K562 (cell line): ENCODE results near the gene ARHGAP26. TPM values are rescaled to one million over a fixed set of nuclear protein-coding genes. Genes with fewer than 3 reads are reported as not detected.
A peak's percentile ranks its signal among the peaks of the same experiment; 100 is the strongest.

ENCODE experiments used
- ATAC-seq: fragments of 200-7000 bp; cut with Tn5 transposase; 3 replicates; pipeline ENCODE4 v1.9.1; 2020; ENCODE audit warnings: moderate library complexity
- BruUV-seq: library from RNA; stranded (reverse); fragments of 400-500 nt; replicated peaks from 2 replicates; lab custom pipeline; 2021; lab: Mats Ljungman, UMichigan
- CTCF ChIA-PET: fragments of 300-600 bp; formaldehyde crosslinking; extraction: SDS; loops from one replicate; lab custom pipeline; 2021; ENCODE audit warnings: low intra/inter-chr PET ratio; lab: Yijun Ruan, JAX
- POLR2A ChIA-PET: fragments of 300-600, 350-650 bp; sonication (Branson Sonifier 250); formaldehyde crosslinking; extraction: SDS; loops from one replicate; lab custom pipeline; 2021; ENCODE audit warnings: antibody characterized with exemption, inconsistent platforms; lab: Yijun Ruan, JAX
- DNase-seq, 4 experiments: peaks; one replicate each; pipeline versions ENCODE4 v3.0.0 to v3.0.0-alpha.2; 2011 to 2018; ENCODE audit warnings: low spot score in 3 of 4, mixed read lengths in 3 of 4; ENCODE audit errors: extremely low read depth in 1 of 4
- FAIRE-seq: peaks from 2 replicates; lab custom pipeline; 2011; peaks lifted over from hg19 to GRCh38; lab: Jason Lieb, UNC
- H2AFZ ChIP-seq: 2 replicates; pipeline ENCODE4 v1.6.0; 2011; ENCODE audit warnings: low read depth, low read length, control low read depth, inconsistent platforms
- H3K27ac ChIP-seq: fragments of 200-600 bp; 3 replicates; pipeline ENCODE4 v1.8.0; 2011; ENCODE audit warnings: low read depth, mild to moderate bottlenecking, control low read depth, inconsistent platforms, low read length, moderate library complexity, mixed read lengths; ENCODE audit errors: extremely low read depth
- H3K27me3 ChIP-seq, 2 experiments: fragments of 300-600 bp in 1 of 2; 2 replicates in 1 of 2; 3 replicates in 1 of 2; pipeline versions ENCODE4 v1.6.0 to v1.8.0; 2011; ENCODE audit warnings: inconsistent platforms in 2 of 2, low read length in 2 of 2, mild to moderate bottlenecking in 1 of 2, mixed read lengths in 1 of 2, moderate library complexity in 1 of 2; ENCODE audit not compliant: control insufficient read depth in 2 of 2, insufficient read depth in 2 of 2
- H3K36me3 ChIP-seq: fragments of 300-600 bp; 3 replicates; pipeline ENCODE4 v1.8.0; 2011; ENCODE audit warnings: mild to moderate bottlenecking, low read length, inconsistent platforms; ENCODE audit not compliant: control insufficient read depth, insufficient read depth
- H3K4me1 ChIP-seq, 2 experiments: fragments of 200-600 bp in 1 of 2; replicated peaks in 1 of 2; 2 replicates in 1 of 2; 3 replicates in 1 of 2; pipeline versions ENCODE4 v1.5.1 to v1.8.0; 2011; ENCODE audit warnings: inconsistent platforms in 2 of 2, low read length in 2 of 2, mild to moderate bottlenecking in 1 of 2, mixed read lengths in 1 of 2, moderate library complexity in 1 of 2; ENCODE audit not compliant: control insufficient read depth in 2 of 2, insufficient read depth in 2 of 2
- H3K4me2 ChIP-seq: 2 replicates; pipeline ENCODE4 v1.6.1; 2011; ENCODE audit warnings: low read length, control low read depth, inconsistent platforms, mixed read lengths; ENCODE audit not compliant: insufficient read depth
- H3K4me3 ChIP-seq: fragments of 200-600 bp; sonication (generic), shearing (Covaris generic); 2 replicates; pipeline ENCODE4 v1.5.1; 2016; ENCODE audit warnings: control low read depth, inconsistent platforms
- H3K79me2 ChIP-seq: fragments of 200-600 bp; 3 replicates; pipeline ENCODE4 v1.8.0; 2011; ENCODE audit warnings: low read length, inconsistent platforms; ENCODE audit not compliant: control insufficient read depth, insufficient read depth
- H3K9ac ChIP-seq, 2 experiments: 2 replicates each; pipeline versions ENCODE4 v1.6.0 to v1.6.1; 2011; ENCODE audit warnings: low read depth in 2 of 2, low read length in 2 of 2, control low read depth in 1 of 2, inconsistent platforms in 1 of 2, mild to moderate bottlenecking in 1 of 2, mixed read lengths in 1 of 2; ENCODE audit not compliant: insufficient read depth in 1 of 2
- H3K9me1 ChIP-seq: one replicate; pipeline ENCODE4 v1.6.0; 2011; ENCODE audit warnings: inconsistent platforms, mild to moderate bottlenecking, low read length, moderate library complexity; ENCODE audit not compliant: control insufficient read depth, insufficient read depth
- H3K9me3 ChIP-seq: replicated peaks from 2 replicates; pipeline ENCODE4 v1.5.1; 2011; ENCODE audit warnings: low read depth, low read length, inconsistent platforms; ENCODE audit not compliant: control insufficient read depth, insufficient read depth
- H4K20me1 ChIP-seq: replicated peaks from 2 replicates; pipeline ENCODE4 v1.6.1; 2011; ENCODE audit warnings: low read length, inconsistent platforms, mixed read lengths; ENCODE audit not compliant: control insufficient read depth, insufficient read depth
- FOXA1 ChIP-seq: fragments of 450-650 bp; IDR thresholded peaks from 2 replicates; pipeline ENCODE4 v1.6.1; 2016; ENCODE audit warnings: mild to moderate bottlenecking, borderline replicate concordance
- FOXJ2 ChIP-seq: fragments of 200-800 bp; sonication (Bioruptor generic); IDR thresholded peaks from 2 replicates; pipeline ENCODE4 v1.6.1; 2016; ENCODE audit warnings: missing genetic modification characterization, missing compliant biosample characterization
- FOXM1 ChIP-seq, 2 experiments: fragments of 450-650 bp in 1 of 2; sonication (generic) in 1 of 2; formaldehyde crosslinking in 1 of 2; IDR thresholded peaks; 2 replicates each; pipeline versions ENCODE4 v1.6.1 to v1.9.0; 2017 to 2022; ENCODE audit warnings: low read depth in 2 of 2, mild to moderate bottlenecking in 2 of 2, missing genetic modification reagents in 1 of 2, moderate library complexity in 1 of 2
- NFATC3 ChIP-seq: fragments of 450-650 bp; IDR thresholded peaks from 2 replicates; pipeline ENCODE4 v1.6.1; 2017; ENCODE audit warnings: mild to moderate bottlenecking
- PPARD ChIP-seq: fragments of 250-450 bp; sonication (Bioruptor Pico); IDR thresholded peaks from 2 replicates; pipeline ENCODE4 v1.8.0; 2022; ENCODE audit warnings: inconsistent platforms, mild to moderate bottlenecking, moderate library complexity
- WGBS: fragments of 100-300 bp; shearing (Covaris generic); methylation state at CpG from one replicate; pipeline ENCODE4 v1.1.6; 2016; ENCODE audit warnings: low coverage, mixed read lengths; ENCODE audit not compliant: insufficient coverage; ENCODE audit errors: missing lambda C conversion rate; 5-methylcytosine and 5-hydroxymethylcytosine counted together
- in situ Hi-C: fragments of 300-500 bp; cut with MboI; formaldehyde crosslinking; loops from 4 replicates; pipeline ENCODE4 v1.15.0; 2018; ENCODE audit warnings: inconsistent platforms, mixed read lengths
- intact Hi-C: fragments of 100-400 bp; cut with micrococcal nuclease; formaldehyde crosslinking; loops from 2 replicates; pipeline ENCODE4 v1.14.2; 2022
- polyA plus RNA-seq, 8 experiments: library from polyadenylated mRNA; depleted of rRNA in 4 of 8; stranded (reverse) in 5 of 8; unstranded in 3 of 8; fragments of >200 nt; fragmentation: Nextera tagmentation in 2 of 8; fragmentation: Illumina TruSeq in 1 of 8; extraction: Ambion mirVana in 2 of 8; extraction: Trizol in 1 of 8; gene quantifications; 2 replicates each; pipeline versions ENCODE4 v1.2.1 to v1.2.3, GENCODE V29; 2011 to 2014; ENCODE audit warnings: inconsistent platforms in 1 of 8, missing spikeins in 1 of 8
- total RNA-seq, 7 experiments: library from RNA; depleted of rRNA in 6 of 7; stranded (reverse); fragments of >200 nt in 6 of 7; fragmentation: Illumina TruSeq in 2 of 7; extraction: Trizol in 2 of 7; gene quantifications; 2 replicates each; pipeline versions ENCODE4 v1.2.1 to v1.2.3, GENCODE V29; 2011 to 2021; ENCODE audit warnings: low replicate concordance in 1 of 7
- TF ChIP-seq, protein P1 (sequence below): fragments of 450-650 bp; formaldehyde crosslinking; IDR thresholded peaks from 2 replicates; pipeline ENCODE4 v1.4.0; 2022; ENCODE audit warnings: missing genetic modification characterization
- TF ChIP-seq, protein P2 (sequence below): fragments of 450-650 bp; IDR thresholded peaks from 2 replicates; pipeline ENCODE4 v1.6.1; 2016

The ARHGAP26 gene
- total and polyA plus RNA-seq, 9 of the 15 experiments (the other 6 are each of a cell fraction or from before 2014, with no cell fraction given): 0.13 to 1.1 (median 0.55) TPM

DNA sequence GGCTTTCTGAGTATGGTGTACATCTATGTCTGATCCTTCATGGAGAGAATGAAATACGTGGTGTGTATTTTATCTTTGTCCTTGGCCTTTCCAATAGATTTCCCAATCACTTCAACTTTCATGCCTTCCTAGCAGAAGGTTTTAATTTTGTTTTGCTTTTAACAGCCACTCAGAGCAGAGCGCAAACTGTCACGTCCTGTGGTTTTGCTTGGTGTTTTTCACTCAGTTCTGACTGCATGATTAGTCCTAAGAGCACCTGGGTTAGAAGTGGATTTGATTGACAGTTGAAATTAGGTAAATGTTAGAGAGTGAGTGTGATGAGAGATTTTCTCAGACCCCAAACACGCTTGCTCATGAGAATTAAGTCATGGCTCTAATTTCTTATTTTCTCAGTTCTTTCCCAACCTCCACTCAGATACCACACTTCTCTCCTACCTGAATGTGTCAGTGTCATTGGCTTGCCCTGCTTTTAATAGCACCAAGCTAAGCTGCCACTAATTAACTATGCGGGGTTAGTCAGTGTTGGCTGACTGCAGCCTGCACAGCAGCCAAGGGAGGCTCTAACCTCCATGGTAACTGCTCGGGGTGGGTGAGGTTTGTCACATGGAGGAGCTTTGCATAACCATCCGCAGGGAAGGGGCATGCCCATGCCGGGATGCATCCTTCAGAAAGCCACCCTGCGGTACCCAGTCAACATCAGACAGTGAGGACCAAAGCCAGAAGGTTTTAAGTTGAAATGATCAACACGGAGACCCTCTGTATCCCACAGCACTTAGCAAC is 459.9 kb downstream of the ARHGAP26 start:
- no TSS peak for BruUV-seq
- no peak overlapping the region for H3K4me3 ChIP-seq
- H3K79me2 ChIP-seq: no peaks in the 10 kb centered on the region
- no peak for DNase-seq
- intact Hi-C loops: no loop called here
- 70% methylated on average over 10 of the region's 10 CpGs for WGBS
- POLR2A ChIA-PET: interaction anchor here (2.2 kb wide), 1 partner anchor 10 kb away, joined by 7 read pairs; no protein-coding TSS in a partner anchor
- no peaks in the 10 kb centered on the region for H3K27me3 ChIP-seq
- no peak overlapping the region for H3K9ac ChIP-seq
- no peak overlapping the region for H3K4me2 ChIP-seq
- TF ChIP-seq FOXA1 (no peak), PPARD (CRISPR knock-in tag) (no peak), FOXJ2 (tag) (no peak), FOXM1 (IDR thresholded peaks at IDR 0.05; ENCODE audit: low read depth) (no peak), FOXM1 (CRISPR knock-in tag; IDR thresholded peaks at IDR 0.05; ENCODE audit: low read depth) (no peak), NFATC3 (no peak)
- TF ChIP-seq, protein P1, sequence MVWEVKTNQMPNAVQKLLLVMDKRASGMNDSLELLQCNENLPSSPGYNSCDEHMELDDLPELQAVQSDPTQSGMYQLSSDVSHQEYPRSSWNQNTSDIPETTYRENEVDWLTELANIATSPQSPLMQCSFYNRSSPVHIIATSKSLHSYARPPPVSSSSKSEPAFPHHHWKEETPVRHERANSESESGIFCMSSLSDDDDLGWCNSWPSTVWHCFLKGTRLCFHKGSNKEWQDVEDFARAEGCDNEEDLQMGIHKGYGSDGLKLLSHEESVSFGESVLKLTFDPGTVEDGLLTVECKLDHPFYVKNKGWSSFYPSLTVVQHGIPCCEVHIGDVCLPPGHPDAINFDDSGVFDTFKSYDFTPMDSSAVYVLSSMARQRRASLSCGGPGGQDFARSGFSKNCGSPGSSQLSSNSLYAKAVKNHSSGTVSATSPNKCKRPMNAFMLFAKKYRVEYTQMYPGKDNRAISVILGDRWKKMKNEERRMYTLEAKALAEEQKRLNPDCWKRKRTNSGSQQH: no peak
- TF ChIP-seq, protein P2, sequence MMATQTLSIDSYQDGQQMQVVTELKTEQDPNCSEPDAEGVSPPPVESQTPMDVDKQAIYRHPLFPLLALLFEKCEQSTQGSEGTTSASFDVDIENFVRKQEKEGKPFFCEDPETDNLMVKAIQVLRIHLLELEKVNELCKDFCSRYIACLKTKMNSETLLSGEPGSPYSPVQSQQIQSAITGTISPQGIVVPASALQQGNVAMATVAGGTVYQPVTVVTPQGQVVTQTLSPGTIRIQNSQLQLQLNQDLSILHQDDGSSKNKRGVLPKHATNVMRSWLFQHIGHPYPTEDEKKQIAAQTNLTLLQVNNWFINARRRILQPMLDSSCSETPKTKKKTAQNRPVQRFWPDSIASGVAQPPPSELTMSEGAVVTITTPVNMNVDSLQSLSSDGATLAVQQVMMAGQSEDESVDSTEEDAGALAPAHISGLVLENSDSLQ: peak; percentile 32; the same call in 1 of the 2 replicates
- H3K9me1 ChIP-seq: no peaks in the 10 kb centered on the region
- CTCF ChIA-PET: no interaction called here
- in situ Hi-C loops: no loop called here
- no peaks in the 10 kb centered on the region for H3K9me3 ChIP-seq
- peak overlapping the region; percentile 52; the same call in 1 of the 2 replicates for H2AFZ ChIP-seq
- FAIRE-seq: no peak
- H3K27ac ChIP-seq: no peak overlapping the region
- no peaks in the 10 kb centered on the region for H4K20me1 ChIP-seq
- H3K4me1 ChIP-seq: no peaks in the 10 kb centered on the region; a peak in 3 of 5 replicates
- no peaks in the 10 kb centered on the region for H3K36me3 ChIP-seq
- no peak for ATAC-seq
